ES-I3 (cell line): Measurements from ENCODE around the gene TRAF3IP3.

ENCODE experiments used
- H3K36me3 ChIP-seq: 2 replicates; pipeline ENCODE4 v1.6.1; 2013; ENCODE audit warnings: mild to moderate bottlenecking, low read length, control low read depth, moderate library complexity; ENCODE audit not compliant: insufficient read depth
- H3K4me1 ChIP-seq: 2 replicates; pipeline ENCODE4 v1.6.1; 2013; ENCODE audit warnings: mild to moderate bottlenecking, control low read depth, low read length; ENCODE audit not compliant: insufficient read depth
- H3K9ac ChIP-seq: 2 replicates; pipeline ENCODE4 v1.6.1; 2013; ENCODE audit warnings: low read depth, mild to moderate bottlenecking, low read length, moderate library complexity
- H3K9me3 ChIP-seq: 2 replicates; pipeline ENCODE4 v1.6.1; 2013; ENCODE audit warnings: mild to moderate bottlenecking, low read length, moderate library complexity; ENCODE audit not compliant: control insufficient read depth, insufficient read depth

TRAF3IP3 gene

GRCh38 chr1:209830722-209831121, 74.9 kb downstream of the TRAF3IP3 start:
- Histone ChIP-seq H3K9ac (no peak overlapping the region), H3K4me1 (no peaks in the 10 kb centered on the region), H3K9me3 (no peaks in the 10 kb centered on the region), H3K36me3 (peaks cover 14% of the 10 kb centered on the region)

GRCh38 chr1:209831615-209832014, 75.8 kb downstream of the TRAF3IP3 start:
- no peaks in the 10 kb centered on the region for H3K4me1 ChIP-seq
- H3K36me3 ChIP-seq, result peaks cover 14% of the 10 kb centered on the region
- H3K9me3 ChIP-seq, result no peaks in the 10 kb centered on the region
- no peak overlapping the region for H3K9ac ChIP-seq
